H1 (cell line): ENCODE data around the gene DMPK. TPM values are rescaled to one million over a fixed set of nuclear protein-coding genes. Genes with fewer than 3 reads are reported as not detected.
A peak's percentile ranks its signal among the peaks of the same experiment; 100 is the strongest.

Experiments
- ASH2L ChIP-seq: fragments of 200-600, 300-600 bp; sonication (generic); IDR thresholded peaks from one replicate; pipeline ENCODE4 v1.7.1; 2017; ENCODE audit warnings: low read length
- CTBP2 ChIP-seq: IDR thresholded peaks from 2 replicates; pipeline ENCODE4 v1.7.0; 2011; ENCODE audit warnings: borderline replicate concordance, mild to moderate bottlenecking, moderate library complexity, mixed read lengths, low read length; ENCODE audit not compliant: insufficient read depth, insufficient read length
- HDAC6 ChIP-seq: IDR thresholded peaks from one replicate; pipeline ENCODE4 v1.7.1; 2012; ENCODE audit warnings: low read depth, mild to moderate bottlenecking, inconsistent platforms, low read length, moderate library complexity
- NRF1 ChIP-seq: IDR thresholded peaks from 2 replicates; pipeline ENCODE4 v1.6.1; 2011; ENCODE audit warnings: mild to moderate bottlenecking, low read depth, low read length, improper control_type of control experiment
- SIN3A ChIP-seq, 2 experiments: IDR thresholded peaks in 1 of 2; conservative IDR thresholded peaks in 1 of 2; 2 replicates each; pipeline ENCODE4 v1.6.1; 2011 to 2012; ENCODE audit warnings: low read length in 2 of 2, improper control_type of control experiment in 1 of 2, low read depth in 1 of 2, mild to moderate bottlenecking in 1 of 2
- SP2 ChIP-seq: IDR thresholded peaks from 2 replicates; pipeline ENCODE4 v1.6.1; 2012; ENCODE audit warnings: mild to moderate bottlenecking, low read length, inconsistent platforms
- TBP ChIP-seq: IDR thresholded peaks from 2 replicates; pipeline ENCODE4 v1.6.1; 2011; ENCODE audit warnings: low read depth, low read length, improper control_type of control experiment
- TEAD4 ChIP-seq: IDR thresholded peaks from 2 replicates; pipeline ENCODE4 v1.6.1; 2012; ENCODE audit warnings: low read depth, low read length, inconsistent platforms, mixed read lengths
- polyA plus RNA-seq, 7 experiments: library from polyadenylated mRNA; depleted of rRNA in 3 of 7; stranded (reverse) in 5 of 7; unstranded in 2 of 7; fragments of >200 nt in 5 of 7; fragments of 200-250 nt in 2 of 7; gene quantifications; 1 replicate in 5 of 7; 2 replicates in 1 of 7; 4 replicates in 1 of 7; pipeline versions ENCODE4 v1.2.1 to v1.2.3, GENCODE V29; 2011 to 2013; ENCODE audit warnings: missing spikeins in 2 of 7, mixed read lengths in 2 of 7
- total RNA-seq: library from RNA; stranded (reverse); fragmentation: NEBNext Ultra II Directional; extraction: Animal tissue kit (Norgen Biotek cat#: 25700); gene quantifications from 2 replicates; pipeline ENCODE4 v1.2.1, GENCODE V29; 2021

Gene DMPK
- total and polyA plus RNA-seq, 2 of the 8 experiments (the other 6 are each of a cell fraction or from before 2014, with no cell fraction given), result 13.7 to 27.4 TPM

DNA sequence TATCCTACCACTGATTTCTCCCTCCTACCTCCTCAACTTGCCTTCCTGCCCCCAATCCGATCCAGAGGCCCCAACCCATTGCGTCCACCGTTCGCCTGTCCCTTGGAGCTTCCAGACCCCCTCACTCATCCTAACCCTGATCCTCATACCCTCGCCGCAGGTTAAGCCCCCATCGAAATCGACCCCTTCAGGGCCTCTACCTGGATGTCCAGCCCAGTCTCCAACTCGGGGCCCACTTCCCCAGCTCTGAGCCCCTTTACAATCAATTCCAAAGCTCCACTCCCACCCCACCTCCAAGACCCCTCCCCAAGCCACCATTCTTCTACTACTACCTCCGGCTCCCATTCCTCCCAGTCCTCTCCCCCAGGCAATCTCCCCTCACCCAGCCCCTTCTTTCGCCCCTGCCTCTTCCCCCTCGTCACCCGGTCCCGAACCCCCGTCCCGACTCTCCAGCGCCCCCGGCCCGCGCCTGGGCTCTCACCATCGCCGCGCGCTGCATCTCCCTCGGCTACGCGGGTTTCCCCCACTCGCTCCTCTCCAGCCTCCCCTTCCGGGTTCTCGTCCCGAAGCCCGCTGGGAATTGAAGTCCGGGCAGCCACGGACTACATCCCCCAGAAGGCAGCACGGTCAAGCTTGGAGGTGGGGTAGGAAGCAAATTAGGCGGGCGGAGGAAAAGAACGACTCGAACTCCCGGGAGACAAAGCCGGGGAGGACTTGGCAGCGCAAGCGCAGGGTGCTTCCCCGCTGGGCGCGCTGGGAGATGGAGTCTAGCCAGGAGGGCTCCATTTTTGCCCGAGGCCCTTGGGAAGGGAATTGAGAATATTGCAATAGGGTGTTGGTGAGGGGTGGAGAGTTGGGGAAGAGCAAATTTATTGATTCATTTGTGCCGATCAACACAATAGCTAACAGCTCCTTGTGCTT, 51.7 kb downstream of the DMPK start, which contains the start of gene FBXO46 (continued):
- TF ChIP-seq CTBP2 (no peak), TEAD4 (no peak), SP2 (no peak), TBP (peak; percentile 84), HDAC6 (no peak), NRF1 (peak; percentile 80), SIN3A (conservative IDR thresholded peaks at IDR 0.05 in 1 of 2, IDR thresholded peaks at IDR 0.05 in 1 of 2; ENCODE audit: low read depth in 1 of 2, low read length in 2 of 2) (peak; percentile 58 to 86; a peak in 2 of 4 replicates), ASH2L (peak; percentile 67)
